GM21576 (cell line): ENCODE results near the gene GNAI3.

Experiments
- ATAC-seq: cut with Tn5 transposase; IDR thresholded peaks from one replicate; pipeline ENCODE4 v1.9.1; 2021; ENCODE audit warnings: mild to moderate bottlenecking, moderate library complexity; ENCODE audit not compliant: unreplicated experiment

GNAI3 gene

GRCh38 chr1:109543988-109544735 lies 4.3 kb upstream of the GNAI3 start:
- ATAC-seq: no peak

GRCh38 chr1:109546311-109547109 lies 1.9 kb upstream of the GNAI3 start:
- ATAC-seq: peak; percentile 42

GRCh38 chr1:109547463-109548320 lies 723 bp upstream of the GNAI3 start:
- ATAC-seq: peak; percentile 10

- no peak for ATAC-seq
Measured at GRCh38 chr1:109556563-109556962, 8.1 kb downstream of the GNAI3 start.

- no peak for ATAC-seq
Measured at GRCh38 chr1:109557520-109557919, 9.1 kb downstream of the GNAI3 start.

GRCh38 chr1:109559995-109560394 lies 11.6 kb downstream of the GNAI3 start:
- no peak for ATAC-seq

- ATAC-seq: no peak
Measured at GRCh38 chr1:109564194-109564878, 15.9 kb downstream of the GNAI3 start.

- no peak for ATAC-seq
Measured at GRCh38 chr1:109565241-109565640, 16.8 kb downstream of the GNAI3 start.

GRCh38 chr1:109566982-109567381 lies 18.6 kb downstream of the GNAI3 start:
- no peak for ATAC-seq

GRCh38 chr1:109567877-109568672 lies 19.7 kb downstream of the GNAI3 start:
- ATAC-seq: no peak

GRCh38 chr1:109569323-109569722 lies 20.9 kb downstream of the GNAI3 start:
- no peak for ATAC-seq

- ATAC-seq: no peak
Measured at GRCh38 chr1:109570414-109570813, 22.0 kb downstream of the GNAI3 start.

GRCh38 chr1:109573785-109574184 lies 25.4 kb downstream of the GNAI3 start:
- ATAC-seq: no peak

- no peak for ATAC-seq
Measured at GRCh38 chr1:109578947-109579443, 30.6 kb downstream of the GNAI3 start.

GRCh38 chr1:109579491-109579890 lies 31.1 kb downstream of the GNAI3 start:
- no peak for ATAC-seq

- ATAC-seq: no peak
Measured at GRCh38 chr1:109582021-109582420, 33.6 kb downstream of the GNAI3 start.

GRCh38 chr1:109584766-109585165 lies 36.4 kb downstream of the GNAI3 start:
- no peak for ATAC-seq

GRCh38 chr1:109586055-109586454 lies 37.6 kb downstream of the GNAI3 start:
- no peak for ATAC-seq

- no peak for ATAC-seq
Measured at GRCh38 chr1:109589177-109589576, 40.8 kb downstream of the GNAI3 start.

- ATAC-seq: no peak
Measured at GRCh38 chr1:109589679-109590078, 41.3 kb downstream of the GNAI3 start.
